K562 (cell line): ENCODE results near the gene YPEL1. TPM values are rescaled to one million over a fixed set of nuclear protein-coding genes. Genes with fewer than 3 reads are reported as not detected.

Experiments used
- ATF1 ChIP-seq, 2 experiments: fragments of 450-650 bp in 1 of 2; IDR thresholded peaks; 2 replicates each; pipeline ENCODE4 v1.6.1; 2016; ENCODE audit warnings: missing compliant biosample characterization in 1 of 2, missing genetic modification characterization in 1 of 2
- BHLHE40 ChIP-seq: IDR thresholded peaks from 2 replicates; pipeline ENCODE4 v1.6.1; 2011; ENCODE audit warnings: low read length, improper control_type of control experiment
- BRD4 ChIP-seq: fragments of 200-600 bp; sonication (generic); IDR thresholded peaks from 2 replicates; pipeline ENCODE4 v1.6.1; 2017; ENCODE audit warnings: inconsistent platforms
- E2F3 ChIP-seq: fragments of 250-450 bp; sonication (Bioruptor Pico); IDR thresholded peaks from 2 replicates; pipeline ENCODE4 v1.4.0; 2020; ENCODE audit warnings: mild to moderate bottlenecking
- FOXK2 ChIP-seq, 2 experiments: fragments of 450-650 bp; IDR thresholded peaks in 1 of 2; conservative IDR thresholded peaks in 1 of 2; 2 replicates each; pipeline ENCODE4 v1.6.1; 2016; ENCODE audit warnings: low read depth in 2 of 2, mild to moderate bottlenecking in 1 of 2
- HDAC8 ChIP-seq: fragments of 450-650 bp; IDR thresholded peaks from 2 replicates; pipeline ENCODE4 v1.6.1; 2016; ENCODE audit warnings: mild to moderate bottlenecking, missing genetic modification characterization, moderate library complexity, missing compliant biosample characterization
- POLR2A ChIP-seq: fragments of 450-650 bp; conservative IDR thresholded peaks from 2 replicates; pipeline ENCODE4 v1.6.1; 2016
- PYGO2 ChIP-seq: fragments of 450-650 bp; IDR thresholded peaks from 2 replicates; pipeline ENCODE4 v1.6.1; 2016; ENCODE audit warnings: mild to moderate bottlenecking, missing genetic modification characterization, moderate library complexity, missing compliant biosample characterization
- RCOR1 ChIP-seq, 2 experiments: IDR thresholded peaks; 2 replicates each; pipeline ENCODE4 v1.6.1; 2012; ENCODE audit warnings: low read depth in 2 of 2, low read length in 2 of 2, borderline replicate concordance in 1 of 2, improper control_type of control experiment in 1 of 2
- TARDBP ChIP-seq: fragments of 450-650 bp; IDR thresholded peaks from 2 replicates; pipeline ENCODE4 v1.6.1; 2016
- ZNF124 ChIP-seq: sonication (generic); formaldehyde crosslinking; IDR thresholded peaks from 2 replicates; pipeline ENCODE4 v1.8.1; 2022; ENCODE audit warnings: missing genetic modification reagents
- ZNF263 ChIP-seq: sonication (generic); formaldehyde crosslinking; IDR thresholded peaks from 2 replicates; pipeline ENCODE4 v1.8.0; 2022; ENCODE audit warnings: mild to moderate bottlenecking, missing genetic modification reagents, borderline replicate concordance
- polyA plus RNA-seq, 8 experiments: library from polyadenylated mRNA; depleted of rRNA in 4 of 8; stranded (reverse) in 5 of 8; unstranded in 3 of 8; fragments of >200 nt; fragmentation: Nextera tagmentation in 2 of 8; fragmentation: Illumina TruSeq in 1 of 8; extraction: Ambion mirVana in 2 of 8; extraction: Trizol in 1 of 8; gene quantifications; 2 replicates each; pipeline versions ENCODE4 v1.2.1 to v1.2.3, GENCODE V29; 2011 to 2014; ENCODE audit warnings: inconsistent platforms in 1 of 8, missing spikeins in 1 of 8
- total RNA-seq, 7 experiments: library from RNA; depleted of rRNA in 6 of 7; stranded (reverse); fragments of >200 nt in 6 of 7; fragmentation: Illumina TruSeq in 2 of 7; extraction: Trizol in 2 of 7; gene quantifications; 2 replicates each; pipeline versions ENCODE4 v1.2.1 to v1.2.3, GENCODE V29; 2011 to 2021; ENCODE audit warnings: low replicate concordance in 1 of 7
- TF ChIP-seq, protein P1 (sequence below), 2 experiments: IDR thresholded peaks; 2 replicates each; pipeline ENCODE4 v1.6.1; 2012; ENCODE audit warnings: improper control_type of control experiment in 2 of 2, low read depth in 2 of 2, low read length in 2 of 2, borderline replicate concordance in 1 of 2
- TF ChIP-seq, protein P2 (sequence below), 2 experiments: fragments of 150-350 bp in 1 of 2; IDR thresholded peaks; 2 replicates each; pipeline ENCODE4 v1.6.1; 2012 to 2016; ENCODE audit warnings: low read depth in 2 of 2, low read length in 2 of 2, mild to moderate bottlenecking in 1 of 2, moderate library complexity in 1 of 2
- TF ChIP-seq, protein P3 (sequence below): IDR thresholded peaks from 2 replicates; pipeline ENCODE4 v1.6.1; 2012; ENCODE audit warnings: low read depth, low read length, improper control_type of control experiment, borderline replicate concordance
- TF ChIP-seq, protein P4 (sequence below): fragments of 450-650 bp; formaldehyde crosslinking; IDR thresholded peaks from 2 replicates; pipeline ENCODE4 v1.4.0; 2020; ENCODE audit warnings: mild to moderate bottlenecking, moderate library complexity
- TF ChIP-seq, protein P5 (sequence below): sonication (generic); formaldehyde crosslinking; IDR thresholded peaks from 2 replicates; pipeline ENCODE4 v1.4.0; 2020; ENCODE audit warnings: mild to moderate bottlenecking, missing genetic modification reagents

The YPEL1 gene
- total and polyA plus RNA-seq, 9 of the 15 experiments (the other 6 are each of a cell fraction or from before 2014, with no cell fraction given): 0.07 to 2.2 (median 0.46) TPM

DNA sequence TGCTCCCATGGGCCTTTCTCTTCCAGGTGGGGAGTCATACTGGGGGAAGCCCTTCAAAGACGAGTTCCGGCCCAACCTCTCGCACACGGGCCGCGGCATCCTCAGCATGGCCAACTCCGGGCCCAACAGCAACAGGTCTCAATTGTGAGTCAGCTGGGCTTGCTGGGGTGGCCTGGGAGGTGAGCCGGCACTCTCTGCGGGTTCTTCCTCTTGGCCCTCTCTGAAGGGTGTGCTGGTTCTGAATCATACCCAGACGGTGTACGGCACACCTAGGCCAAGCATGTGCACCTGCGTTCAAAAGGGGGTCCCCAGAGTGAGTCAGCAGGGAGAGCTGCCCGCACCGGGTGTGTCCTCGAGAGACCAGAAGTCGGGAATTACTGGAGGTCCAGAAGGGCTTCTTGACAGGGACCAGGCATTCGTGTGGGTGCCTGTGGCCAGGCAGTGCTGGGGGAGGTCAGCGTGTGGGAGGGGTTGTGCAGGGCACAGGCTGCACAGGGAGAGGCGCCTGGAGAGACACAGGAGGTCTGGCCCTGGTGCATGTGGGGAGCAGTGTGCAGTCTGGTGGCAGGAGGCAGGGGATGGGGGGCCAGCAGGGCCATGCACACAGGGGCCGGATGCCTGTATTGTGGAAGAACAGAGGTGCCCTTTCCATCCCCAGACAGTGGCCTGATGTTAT lies 46.8 kb downstream of the YPEL1 start (continued):
- TF ChIP-seq, protein P1, sequence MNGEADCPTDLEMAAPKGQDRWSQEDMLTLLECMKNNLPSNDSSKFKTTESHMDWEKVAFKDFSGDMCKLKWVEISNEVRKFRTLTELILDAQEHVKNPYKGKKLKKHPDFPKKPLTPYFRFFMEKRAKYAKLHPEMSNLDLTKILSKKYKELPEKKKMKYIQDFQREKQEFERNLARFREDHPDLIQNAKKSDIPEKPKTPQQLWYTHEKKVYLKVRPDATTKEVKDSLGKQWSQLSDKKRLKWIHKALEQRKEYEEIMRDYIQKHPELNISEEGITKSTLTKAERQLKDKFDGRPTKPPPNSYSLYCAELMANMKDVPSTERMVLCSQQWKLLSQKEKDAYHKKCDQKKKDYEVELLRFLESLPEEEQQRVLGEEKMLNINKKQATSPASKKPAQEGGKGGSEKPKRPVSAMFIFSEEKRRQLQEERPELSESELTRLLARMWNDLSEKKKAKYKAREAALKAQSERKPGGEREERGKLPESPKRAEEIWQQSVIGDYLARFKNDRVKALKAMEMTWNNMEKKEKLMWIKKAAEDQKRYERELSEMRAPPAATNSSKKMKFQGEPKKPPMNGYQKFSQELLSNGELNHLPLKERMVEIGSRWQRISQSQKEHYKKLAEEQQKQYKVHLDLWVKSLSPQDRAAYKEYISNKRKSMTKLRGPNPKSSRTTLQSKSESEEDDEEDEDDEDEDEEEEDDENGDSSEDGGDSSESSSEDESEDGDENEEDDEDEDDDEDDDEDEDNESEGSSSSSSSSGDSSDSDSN (IDR thresholded peaks at IDR 0.05; ENCODE audit: borderline replicate concordance in 1 of 2, low read depth in 2 of 2, low read length in 2 of 2): no peak
- TF ChIP-seq E2F3 (CRISPR knock-in tag) (no peak), BHLHE40 (no peak), POLR2A (peak; percentile 52), ZNF263 (CRISPR knock-in tag) (no peak), HDAC8 (tag) (no peak), ZNF124 (CRISPR knock-in tag) (peak; percentile 88), FOXK2 (conservative IDR thresholded peaks at IDR 0.05 in 1 of 2, IDR thresholded peaks at IDR 0.05 in 1 of 2; ENCODE audit: low read depth in 2 of 2) (no peak), BRD4 (no peak), ATF1 (CRISPR knock-in tag; IDR thresholded peaks at IDR 0.05) (no peak), ATF1 (tag; IDR thresholded peaks at IDR 0.05) (no peak), TARDBP (no peak), RCOR1 (IDR thresholded peaks at IDR 0.05; ENCODE audit: borderline replicate concordance in 1 of 2, low read depth in 2 of 2, low read length in 2 of 2) (no peak), PYGO2 (tag) (no peak)
- TF ChIP-seq, protein P2, sequence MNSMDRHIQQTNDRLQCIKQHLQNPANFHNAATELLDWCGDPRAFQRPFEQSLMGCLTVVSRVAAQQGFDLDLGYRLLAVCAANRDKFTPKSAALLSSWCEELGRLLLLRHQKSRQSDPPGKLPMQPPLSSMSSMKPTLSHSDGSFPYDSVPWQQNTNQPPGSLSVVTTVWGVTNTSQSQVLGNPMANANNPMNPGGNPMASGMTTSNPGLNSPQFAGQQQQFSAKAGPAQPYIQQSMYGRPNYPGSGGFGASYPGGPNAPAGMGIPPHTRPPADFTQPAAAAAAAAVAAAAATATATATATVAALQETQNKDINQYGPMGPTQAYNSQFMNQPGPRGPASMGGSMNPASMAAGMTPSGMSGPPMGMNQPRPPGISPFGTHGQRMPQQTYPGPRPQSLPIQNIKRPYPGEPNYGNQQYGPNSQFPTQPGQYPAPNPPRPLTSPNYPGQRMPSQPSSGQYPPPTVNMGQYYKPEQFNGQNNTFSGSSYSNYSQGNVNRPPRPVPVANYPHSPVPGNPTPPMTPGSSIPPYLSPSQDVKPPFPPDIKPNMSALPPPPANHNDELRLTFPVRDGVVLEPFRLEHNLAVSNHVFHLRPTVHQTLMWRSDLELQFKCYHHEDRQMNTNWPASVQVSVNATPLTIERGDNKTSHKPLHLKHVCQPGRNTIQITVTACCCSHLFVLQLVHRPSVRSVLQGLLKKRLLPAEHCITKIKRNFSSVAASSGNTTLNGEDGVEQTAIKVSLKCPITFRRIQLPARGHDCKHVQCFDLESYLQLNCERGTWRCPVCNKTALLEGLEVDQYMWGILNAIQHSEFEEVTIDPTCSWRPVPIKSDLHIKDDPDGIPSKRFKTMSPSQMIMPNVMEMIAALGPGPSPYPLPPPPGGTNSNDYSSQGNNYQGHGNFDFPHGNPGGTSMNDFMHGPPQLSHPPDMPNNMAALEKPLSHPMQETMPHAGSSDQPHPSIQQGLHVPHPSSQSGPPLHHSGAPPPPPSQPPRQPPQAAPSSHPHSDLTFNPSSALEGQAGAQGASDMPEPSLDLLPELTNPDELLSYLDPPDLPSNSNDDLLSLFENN (IDR thresholded peaks at IDR 0.05; ENCODE audit: low read depth in 2 of 2, low read length in 2 of 2): no peak; a peak in 1 of 4 replicates
- TF ChIP-seq, protein P3, sequence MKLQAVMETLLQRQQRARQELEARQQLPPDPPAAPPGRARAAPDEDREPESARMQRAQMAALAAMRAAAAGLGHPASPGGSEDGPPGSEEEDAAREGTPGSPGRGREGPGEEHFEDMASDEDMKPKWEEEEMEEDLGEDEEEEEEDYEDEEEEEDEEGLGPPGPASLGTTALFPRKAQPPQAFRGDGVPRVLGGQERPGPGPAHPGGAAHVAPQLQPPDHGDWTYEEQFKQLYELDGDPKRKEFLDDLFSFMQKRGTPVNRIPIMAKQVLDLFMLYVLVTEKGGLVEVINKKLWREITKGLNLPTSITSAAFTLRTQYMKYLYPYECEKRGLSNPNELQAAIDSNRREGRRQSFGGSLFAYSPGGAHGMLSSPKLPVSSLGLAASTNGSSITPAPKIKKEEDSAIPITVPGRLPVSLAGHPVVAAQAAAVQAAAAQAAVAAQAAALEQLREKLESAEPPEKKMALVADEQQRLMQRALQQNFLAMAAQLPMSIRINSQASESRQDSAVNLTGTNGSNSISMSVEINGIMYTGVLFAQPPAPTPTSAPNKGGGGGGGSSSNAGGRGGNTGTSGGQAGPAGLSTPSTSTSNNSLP: no peak
- TF ChIP-seq, protein P4, sequence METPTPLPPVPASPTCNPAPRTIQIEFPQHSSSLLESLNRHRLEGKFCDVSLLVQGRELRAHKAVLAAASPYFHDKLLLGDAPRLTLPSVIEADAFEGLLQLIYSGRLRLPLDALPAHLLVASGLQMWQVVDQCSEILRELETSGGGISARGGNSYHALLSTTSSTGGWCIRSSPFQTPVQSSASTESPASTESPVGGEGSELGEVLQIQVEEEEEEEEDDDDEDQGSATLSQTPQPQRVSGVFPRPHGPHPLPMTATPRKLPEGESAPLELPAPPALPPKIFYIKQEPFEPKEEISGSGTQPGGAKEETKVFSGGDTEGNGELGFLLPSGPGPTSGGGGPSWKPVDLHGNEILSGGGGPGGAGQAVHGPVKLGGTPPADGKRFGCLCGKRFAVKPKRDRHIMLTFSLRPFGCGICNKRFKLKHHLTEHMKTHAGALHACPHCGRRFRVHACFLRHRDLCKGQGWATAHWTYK (CRISPR knock-in tag): 0 out of 2 replicates have a peak, but pooled peaks have one; percentile 37
- TF ChIP-seq, protein P5, sequence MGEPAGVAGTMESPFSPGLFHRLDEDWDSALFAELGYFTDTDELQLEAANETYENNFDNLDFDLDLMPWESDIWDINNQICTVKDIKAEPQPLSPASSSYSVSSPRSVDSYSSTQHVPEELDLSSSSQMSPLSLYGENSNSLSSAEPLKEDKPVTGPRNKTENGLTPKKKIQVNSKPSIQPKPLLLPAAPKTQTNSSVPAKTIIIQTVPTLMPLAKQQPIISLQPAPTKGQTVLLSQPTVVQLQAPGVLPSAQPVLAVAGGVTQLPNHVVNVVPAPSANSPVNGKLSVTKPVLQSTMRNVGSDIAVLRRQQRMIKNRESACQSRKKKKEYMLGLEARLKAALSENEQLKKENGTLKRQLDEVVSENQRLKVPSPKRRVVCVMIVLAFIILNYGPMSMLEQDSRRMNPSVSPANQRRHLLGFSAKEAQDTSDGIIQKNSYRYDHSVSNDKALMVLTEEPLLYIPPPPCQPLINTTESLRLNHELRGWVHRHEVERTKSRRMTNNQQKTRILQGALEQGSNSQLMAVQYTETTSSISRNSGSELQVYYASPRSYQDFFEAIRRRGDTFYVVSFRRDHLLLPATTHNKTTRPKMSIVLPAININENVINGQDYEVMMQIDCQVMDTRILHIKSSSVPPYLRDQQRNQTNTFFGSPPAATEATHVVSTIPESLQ (CRISPR knock-in tag): no peak
